Naive B cell (primary cell): Measurements from ENCODE around the gene DLK2. TPM values are rescaled to one million over a fixed set of nuclear protein-coding genes. Genes with fewer than 3 reads are reported as not detected.
"Not testable (repeated sequence)": the region's sequence is repeated elsewhere in the genome, so short reads cannot be mapped to it uniquely, and the experiment has no call there.

ENCODE experiments used
- ATAC-seq, 2 donors: fragments of 150-1000 bp; cut with Tn5 transposase; 2 replicates each; pipeline ENCODE4 v1.10.0; 2021; ENCODE audit warnings: low read depth in 2 of 2, mild to moderate bottlenecking in 2 of 2, moderate library complexity in 2 of 2
- DNase-seq: peaks from one replicate; pipeline ENCODE4 v3.0.0; 2022
- H3K27ac Mint-ChIP-seq, 6 donors: one replicate each; pipeline ENCODE4 v1.8.0; 2020 to 2022; ENCODE audit warnings: mild to moderate bottlenecking in 6 of 6, mixed read lengths in 6 of 6, moderate library complexity in 5 of 6, inconsistent platforms in 2 of 6
- H3K27me3 Mint-ChIP-seq, 3 donors: one replicate each; pipeline ENCODE4 v1.8.0; 2021 to 2022; ENCODE audit warnings: mixed read lengths in 3 of 3, mild to moderate bottlenecking in 1 of 3
- H3K36me3 Mint-ChIP-seq, 2 donors: one replicate each; pipeline ENCODE4 v1.8.0; 2020 to 2022; ENCODE audit warnings: mixed read lengths in 2 of 2, inconsistent platforms in 1 of 2, mild to moderate bottlenecking in 1 of 2
- H3K4me1 Mint-ChIP-seq, 3 donors: one replicate each; pipeline ENCODE4 v1.8.0; 2020 to 2022; ENCODE audit warnings: mixed read lengths in 3 of 3, inconsistent platforms in 1 of 3, mild to moderate bottlenecking in 1 of 3, moderate library complexity in 1 of 3
- H3K4me3 Mint-ChIP-seq, 8 donors: one replicate each; pipeline ENCODE4 v1.8.0; 2020 to 2022; ENCODE audit warnings: mild to moderate bottlenecking in 8 of 8, mixed read lengths in 8 of 8, moderate library complexity in 8 of 8, inconsistent platforms in 2 of 8
- H3K9me3 Mint-ChIP-seq, 7 donors: one replicate each; pipeline ENCODE4 v1.8.0; 2020 to 2022; ENCODE audit warnings: mixed read lengths in 7 of 7, mild to moderate bottlenecking in 5 of 7, inconsistent platforms in 2 of 7, moderate library complexity in 1 of 7
- polyA plus RNA-seq, 6 donors: library from polyadenylated mRNA; unstranded; fragments of 300-500 nt; fragmentation: Illumina TruSeq; gene quantifications; one replicate each; pipeline ENCODE4 v1.2.3, GENCODE V29; 2021; ENCODE audit warnings: low read depth in 6 of 6

DLK2 gene
- polyA plus RNA-seq, 6 donors from 2014 or later = 0.34 to 0.39 (median 0.39) TPM; not detected in 2

GRCh38 chr6:43426928-43427405 is 28.4 kb downstream of the DLK2 start:
- H3K36me3 Mint-ChIP-seq = peaks cover 0 to 3% of the 10 kb centered on the region in 2 donors
- H3K4me3 Mint-ChIP-seq = peak overlapping the region; percentile 95 to 99 (median 98)
- ATAC-seq (no peak), DNase-seq (no peak)
- H3K9me3 Mint-ChIP-seq = no peaks in the 10 kb centered on the region
- peak overlapping the region; percentile 91 to 99 (median 98) for H3K27ac Mint-ChIP-seq
- H3K4me1 Mint-ChIP-seq = peaks cover 16 to 24% (median 24%) of the 10 kb centered on the region in 3 donors
- no peaks in the 10 kb centered on the region for H3K27me3 Mint-ChIP-seq

GRCh38 chr6:43425083-43425482 is 30.3 kb downstream of the DLK2 start:
- ATAC-seq, H3K4me3 Mint-ChIP-seq, DNase-seq, H3K27me3 Mint-ChIP-seq, H3K36me3 Mint-ChIP-seq, H3K9me3 Mint-ChIP-seq: not testable (repeated sequence)
- peak overlapping the region in 1 of 6 donors; percentile 42 for H3K27ac Mint-ChIP-seq
- H3K4me1 Mint-ChIP-seq = peaks cover 16 to 24% (median 19%) of the 10 kb centered on the region in 3 donors

GRCh38 chr6:43421831-43422230 is 33.5 kb downstream of the DLK2 start:
- Mint-ChIP-seq H3K9me3 (peaks cover 0 to 5% (median 0%) of the 10 kb centered on the region in 7 donors), H3K4me1 (peaks cover under 1 to 4% (median 3%) of the 10 kb centered on the region in 3 donors), H3K4me3 (peak overlapping the region in 1 of 8 donors; percentile 15), H3K27me3 (peaks cover 0 to 8% (median 5%) of the 10 kb centered on the region in 3 donors), H3K27ac (no peak overlapping the region), H3K36me3 (no peaks in the 10 kb centered on the region)
- ATAC-seq (no peak), DNase-seq (no peak)

GRCh38 chr6:43420012-43420709 is 35.2 kb downstream of the DLK2 start:
- ATAC-seq = no peak
- Mint-ChIP-seq H3K4me1 (peaks cover 0 to 3% (median 0%) of the 10 kb centered on the region in 3 donors), H3K4me3 (no peak overlapping the region), H3K27me3 (peaks cover 0 to 15% (median 12%) of the 10 kb centered on the region in 3 donors), H3K36me3 (no peaks in the 10 kb centered on the region), H3K9me3 (peaks cover 0 to 5% (median 0%) of the 10 kb centered on the region in 7 donors), H3K27ac (no peak overlapping the region)
- DNase-seq = no peak

GRCh38 chr6:43416935-43417334 is 38.4 kb downstream of the DLK2 start:
- Mint-ChIP-seq H3K4me3 (no peak overlapping the region), H3K36me3 (no peaks in the 10 kb centered on the region), H3K27ac (no peak overlapping the region), H3K27me3 (peaks cover 0 to 31% (median 15%) of the 10 kb centered on the region in 3 donors), H3K9me3 (peaks cover 0 to 10% (median 3%) of the 10 kb centered on the region in 7 donors), H3K4me1 (peaks cover 0 to 3% (median 0%) of the 10 kb centered on the region in 3 donors)
- ATAC-seq (no peak), DNase-seq (no peak)

- not testable (repeated sequence) for H3K36me3 Mint-ChIP-seq, DNase-seq, H3K4me1 Mint-ChIP-seq, H3K4me3 Mint-ChIP-seq, ATAC-seq, H3K27ac Mint-ChIP-seq
- Mint-ChIP-seq H3K9me3 (peaks cover 0 to 10% (median 3%) of the 10 kb centered on the region in 7 donors), H3K27me3 (peaks cover 0 to 31% (median 15%) of the 10 kb centered on the region in 3 donors)
Observed at GRCh38 chr6:43415275-43415674, 40.1 kb downstream of the DLK2 start.

GRCh38 chr6:43413002-43413401 is 42.3 kb downstream of the DLK2 start:
- H3K4me3 Mint-ChIP-seq = no peak overlapping the region

GRCh38 chr6:43412541-43412940 is 42.8 kb downstream of the DLK2 start:
- DNase-seq = no peak
- H3K9me3 Mint-ChIP-seq = peaks cover 0 to 7% (median 0%) of the 10 kb centered on the region in 7 donors
- no peak overlapping the region for H3K27ac Mint-ChIP-seq
- H3K4me3 Mint-ChIP-seq = no peak overlapping the region
- H3K36me3 Mint-ChIP-seq = peaks cover 0 to 3% of the 10 kb centered on the region in 2 donors
- no peaks in the 10 kb centered on the region for H3K4me1 Mint-ChIP-seq
- ATAC-seq = no peak
- peaks cover 6 to 45% (median 18%) of the 10 kb centered on the region in 3 donors for H3K27me3 Mint-ChIP-seq

More at GRCh38 chr6:43413002-43413401, 42.3 kb downstream of the DLK2 start:
- no peak for DNase-seq
- Mint-ChIP-seq H3K4me1 (peaks cover 0 to 2% (median 0%) of the 10 kb centered on the region in 3 donors), H3K27ac (no peak overlapping the region), H3K9me3 (peaks cover 0 to 7% (median 0%) of the 10 kb centered on the region in 7 donors), H3K27me3 (peaks cover 5 to 44% (median 18%) of the 10 kb centered on the region in 3 donors), H3K36me3 (no peaks in the 10 kb centered on the region)
- no peak for ATAC-seq

GRCh38 chr6:43410776-43411175 is 44.6 kb downstream of the DLK2 start:
- H3K9me3 Mint-ChIP-seq, H3K36me3 Mint-ChIP-seq, H3K4me3 Mint-ChIP-seq, H3K4me1 Mint-ChIP-seq, ATAC-seq, H3K27ac Mint-ChIP-seq, DNase-seq: not testable (repeated sequence)
- H3K27me3 Mint-ChIP-seq = peaks cover 16 to 47% (median 27%) of the 10 kb centered on the region in 3 donors

- Mint-ChIP-seq H3K27ac (no peak overlapping the region), H3K4me3 (no peak overlapping the region), H3K27me3 (peaks cover 36 to 55% (median 51%) of the 10 kb centered on the region in 3 donors), H3K36me3 (peaks cover 0 to 9% of the 10 kb centered on the region in 2 donors), H3K4me1 (no peaks in the 10 kb centered on the region), H3K9me3 (peaks cover 0 to 5% (median 0%) of the 10 kb centered on the region in 7 donors)
- DNase-seq = no peak
- ATAC-seq = no peak
Observed at GRCh38 chr6:43408259-43408658, 47.1 kb downstream of the DLK2 start.

GRCh38 chr6:43407296-43407695 is 48.1 kb downstream of the DLK2 start:
- Mint-ChIP-seq H3K9me3 (no peaks in the 10 kb centered on the region), H3K4me1 (no peaks in the 10 kb centered on the region), H3K4me3 (no peak overlapping the region), H3K27me3 (peaks cover 39 to 54% (median 51%) of the 10 kb centered on the region in 3 donors), H3K36me3 (peaks cover 0 to 9% of the 10 kb centered on the region in 2 donors), H3K27ac (no peak overlapping the region)
- ATAC-seq = no peak
- DNase-seq = no peak

- no peak overlapping the region for H3K4me3 Mint-ChIP-seq
Observed at GRCh38 chr6:43405354-43405753, 50.0 kb downstream of the DLK2 start.

GRCh38 chr6:43402820-43403219 is 52.5 kb downstream of the DLK2 start:
- H3K9me3 Mint-ChIP-seq = no peaks in the 10 kb centered on the region
- H3K36me3 Mint-ChIP-seq = peaks cover 0 to 9% of the 10 kb centered on the region in 2 donors
- DNase-seq (no peak), ATAC-seq (no peak)
- H3K27me3 Mint-ChIP-seq = peaks cover 33 to 50% (median 43%) of the 10 kb centered on the region in 3 donors
- no peak overlapping the region for H3K27ac Mint-ChIP-seq
- no peak overlapping the region for H3K4me3 Mint-ChIP-seq
- H3K4me1 Mint-ChIP-seq = peaks cover 0 to 7% (median 2%) of the 10 kb centered on the region in 3 donors

More at GRCh38 chr6:43405354-43405753, 50.0 kb downstream of the DLK2 start:
- no peaks in the 10 kb centered on the region for H3K9me3 Mint-ChIP-seq
- H3K36me3 Mint-ChIP-seq = peaks cover 0 to 9% of the 10 kb centered on the region in 2 donors
- DNase-seq (no peak), ATAC-seq (no peak)
- H3K4me1 Mint-ChIP-seq = peaks cover 0 to 7% (median 0%) of the 10 kb centered on the region in 3 donors
- peaks cover 39 to 65% (median 51%) of the 10 kb centered on the region in 3 donors for H3K27me3 Mint-ChIP-seq
- H3K27ac Mint-ChIP-seq = peak overlapping the region in 2 of 6 donors; percentile 56 to 82

GRCh38 chr6:43401730-43402129 is 53.6 kb downstream of the DLK2 start:
- DNase-seq (no peak), ATAC-seq (no peak)
- Mint-ChIP-seq H3K27ac (no peak overlapping the region), H3K36me3 (no peaks in the 10 kb centered on the region), H3K4me1 (peaks cover 0 to 8% (median 3%) of the 10 kb centered on the region in 3 donors), H3K4me3 (no peak overlapping the region), H3K9me3 (no peaks in the 10 kb centered on the region), H3K27me3 (peaks cover 28 to 43% (median 33%) of the 10 kb centered on the region in 3 donors)
